Activated naive CD4-positive, alpha-beta T cell treated with anti-CD3 and anti-CD28 coated beads, Interleukin-2, amount 10 ng/mL, durations not matched to agents 7 days and 5 days (primary cell): ENCODE data around the gene CCDC71L.
"Not testable (repeated sequence)": the region's sequence is repeated elsewhere in the genome, so short reads cannot be mapped to it uniquely, and the experiment has no call there.

Experiments
- CTCF ChIA-PET: fragments of 350-600 bp; sonication (Branson Sonifier 250); formaldehyde crosslinking; loops from one replicate; lab custom pipeline; 2021; ENCODE audit warnings: antibody characterized with exemption; lab: Charles Lee
- DNase-seq: peaks from one replicate; pipeline ENCODE4 v3.0.0-alpha.2; 2020
- H3K27ac Mint-ChIP-seq: one replicate; pipeline ENCODE4 v1.8.0; 2021; ENCODE audit warnings: mild to moderate bottlenecking, moderate library complexity, mixed read lengths
- H3K27me3 Mint-ChIP-seq: one replicate; pipeline ENCODE4 v1.8.0; 2021; ENCODE audit warnings: mild to moderate bottlenecking, mixed read lengths
- H3K36me3 Mint-ChIP-seq: one replicate; pipeline ENCODE4 v1.8.0; 2021; ENCODE audit warnings: mixed read lengths
- H3K4me1 Mint-ChIP-seq: one replicate; pipeline ENCODE4 v1.8.0; 2021; ENCODE audit warnings: mixed read lengths
- H3K4me3 Mint-ChIP-seq: one replicate; pipeline ENCODE4 v1.8.0; 2021; ENCODE audit warnings: mild to moderate bottlenecking, moderate library complexity, mixed read lengths
- H3K9me3 Mint-ChIP-seq: one replicate; pipeline ENCODE4 v1.8.0; 2021; ENCODE audit warnings: mixed read lengths

The CCDC71L gene

DNA sequence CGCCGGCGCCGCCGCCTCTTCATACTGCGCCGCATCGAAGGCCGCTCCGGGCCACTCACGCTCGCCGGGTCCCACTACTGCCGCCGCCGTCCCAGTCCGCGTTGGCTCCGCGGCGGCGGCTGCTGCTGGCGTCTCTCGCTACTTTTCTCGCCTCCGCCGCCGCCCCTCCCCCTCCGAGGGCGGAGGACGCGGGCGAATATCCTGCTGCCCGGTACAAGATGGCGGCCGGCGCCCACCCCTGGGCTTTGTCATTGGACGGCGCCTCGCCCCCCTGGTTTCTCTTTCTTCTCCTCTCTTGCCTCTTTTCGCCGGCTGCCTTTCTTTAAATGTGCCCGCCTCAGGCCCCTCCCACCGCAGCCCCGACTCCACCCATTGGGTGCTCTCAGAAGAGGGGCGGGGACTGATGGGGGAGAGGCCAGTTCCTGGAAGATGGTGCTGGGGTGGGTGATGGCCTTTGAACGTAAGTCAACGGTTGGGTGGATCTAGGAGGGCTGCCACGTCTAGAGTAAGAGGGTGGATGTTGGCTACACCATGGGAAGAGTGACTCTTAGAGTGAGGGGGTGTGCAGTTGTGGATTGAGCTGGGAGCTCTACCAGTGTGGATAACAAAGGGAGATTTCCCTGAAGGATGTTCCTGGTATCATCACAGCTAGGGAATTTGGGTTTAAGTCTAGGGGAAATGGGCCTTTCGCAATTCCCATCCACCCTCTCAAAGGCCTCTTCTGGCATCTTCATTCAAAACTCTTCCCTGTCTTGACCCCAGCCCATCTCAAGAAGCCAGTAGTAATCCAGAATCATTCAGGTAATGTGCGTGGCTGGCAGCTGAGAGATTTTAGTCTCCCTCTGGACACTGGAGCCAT is at the start of gene CCDC71L:
Gene CCDC71L, minus strand, starts transcription at position 297 of the 859 bp plus-strand sequence. Its CDS starts 262 bp downstream, at position 35.
- CTCF ChIA-PET: interaction anchor here (0.6 to 5.8 kb wide), 17 partner anchors 9 to 979 kb away, joined by 3 to 101 read pairs (median 4); no protein-coding TSS in a partner anchor
- Mint-ChIP-seq H3K27me3 (peaks cover 17% of the 10 kb centered on the region), H3K36me3 (peaks cover 4% of the 10 kb centered on the region), H3K9me3 (no peaks in the 10 kb centered on the region), H3K4me3 (peak within 1 kb of the TSS; percentile 85), H3K4me1 (peaks cover 37% of the 10 kb centered on the region), H3K27ac (peak within 1 kb of the TSS; percentile 91)
- peak; percentile 94 for DNase-seq

- H3K4me1 Mint-ChIP-seq, H3K27ac Mint-ChIP-seq, H3K27me3 Mint-ChIP-seq, CTCF ChIA-PET, H3K9me3 Mint-ChIP-seq, DNase-seq, H3K4me3 Mint-ChIP-seq, H3K36me3 Mint-ChIP-seq: not testable (repeated sequence)
These were observed 48.6 kb upstream of the CCDC71L start for GRCh38 chr7:106709604-106710003.

- no peak for DNase-seq
- H3K4me1 Mint-ChIP-seq: peaks cover 10% of the 10 kb centered on the region
- no peaks in the 10 kb centered on the region for H3K36me3 Mint-ChIP-seq
- no peak overlapping the region for H3K4me3 Mint-ChIP-seq
- peaks cover 3% of the 10 kb centered on the region for H3K27me3 Mint-ChIP-seq
- peaks cover 2% of the 10 kb centered on the region for H3K9me3 Mint-ChIP-seq
- H3K27ac Mint-ChIP-seq: no peak overlapping the region
- CTCF ChIA-PET: interaction anchor here (0.9 to 1.5 kb wide), 3 partner anchors 31 to 443 kb away, joined by 3 to 8 read pairs (median 6); no protein-coding TSS in a partner anchor
These were observed 43.3 kb upstream of the CCDC71L start for GRCh38 chr7:106704000-106704840.

- Mint-ChIP-seq H3K36me3 (no peaks in the 10 kb centered on the region), H3K4me3 (no peak overlapping the region), H3K9me3 (no peaks in the 10 kb centered on the region), H3K27ac (no peak overlapping the region), H3K4me1 (peaks cover 3% of the 10 kb centered on the region), H3K27me3 (no peaks in the 10 kb centered on the region)
- DNase-seq: no peak
- CTCF ChIA-PET: interaction anchor here (0.9 to 1.5 kb wide), 2 partner anchors 33 to 36 kb away, joined by 3 to 5 read pairs; partner anchors contain the start of gene CCDC71L
These were observed 32.9 kb upstream of the CCDC71L start for GRCh38 chr7:106693677-106694353.

DNA sequence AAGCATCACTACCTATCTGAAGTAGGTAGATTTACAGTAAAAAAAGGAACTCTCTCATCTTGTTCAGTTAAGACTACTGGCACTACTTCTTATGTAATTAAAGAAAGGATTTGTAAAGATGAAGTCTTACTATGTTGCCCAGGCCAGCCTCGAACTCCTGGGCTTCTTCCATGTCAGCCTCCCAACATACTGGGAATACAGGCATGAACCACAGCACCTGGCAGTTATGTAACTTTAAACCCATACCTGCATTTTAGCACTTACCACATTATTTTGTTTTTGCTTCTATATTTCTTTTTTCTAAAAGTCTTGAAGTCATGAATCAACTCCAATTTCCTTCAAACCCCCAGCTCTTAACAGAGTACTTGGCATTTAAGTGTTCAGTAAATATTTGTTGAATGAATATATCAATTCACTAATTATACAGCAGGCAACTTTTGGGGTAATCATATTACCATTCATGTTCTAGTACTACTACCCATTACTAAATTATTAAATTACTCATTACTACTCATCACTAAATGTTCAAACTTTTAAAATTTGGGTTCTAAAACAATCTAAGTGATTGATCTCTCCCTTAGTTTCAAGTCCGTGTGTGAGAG is 31.6 kb upstream of the CCDC71L start:
- DNase-seq: no peak
- H3K4me3 Mint-ChIP-seq: no peak overlapping the region
- H3K27me3 Mint-ChIP-seq: no peaks in the 10 kb centered on the region
- no peaks in the 10 kb centered on the region for H3K36me3 Mint-ChIP-seq
- CTCF ChIA-PET: interaction anchor here (1.5 kb wide), 1 partner anchor 32 kb away, joined by 5 read pairs; the partner anchor contains the start of gene CCDC71L
- H3K4me1 Mint-ChIP-seq: peaks cover 3% of the 10 kb centered on the region
- no peak overlapping the region for H3K27ac Mint-ChIP-seq
- H3K9me3 Mint-ChIP-seq: peaks cover 4% of the 10 kb centered on the region

DNA sequence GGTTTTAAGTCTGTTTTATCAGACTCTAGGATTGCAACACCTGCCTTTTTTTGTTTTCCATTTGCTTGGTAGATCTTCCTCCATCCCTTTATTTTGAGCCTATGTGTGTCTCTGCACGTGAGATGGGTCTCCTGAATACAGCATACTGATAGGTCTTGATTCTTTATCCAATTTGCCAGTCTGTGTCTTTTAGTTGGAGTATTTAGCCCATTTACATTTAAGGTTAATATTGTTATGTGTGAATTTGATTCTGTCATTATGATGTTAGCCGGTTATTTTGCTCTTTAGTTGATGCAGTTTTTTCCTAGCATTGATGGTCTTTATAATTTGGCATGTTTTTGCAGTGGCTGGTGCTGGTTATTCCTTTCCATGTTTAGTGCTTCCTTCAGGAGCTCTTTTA is 27.2 kb upstream of the CCDC71L start:
- H3K4me1 Mint-ChIP-seq, H3K27me3 Mint-ChIP-seq, H3K9me3 Mint-ChIP-seq, H3K36me3 Mint-ChIP-seq, CTCF ChIA-PET, H3K27ac Mint-ChIP-seq, DNase-seq, H3K4me3 Mint-ChIP-seq: not testable (repeated sequence)

- Mint-ChIP-seq H3K4me1 (peaks cover 7% of the 10 kb centered on the region), H3K36me3 (no peaks in the 10 kb centered on the region), H3K9me3 (peaks cover 6% of the 10 kb centered on the region), H3K4me3 (no peak overlapping the region), H3K27me3 (no peaks in the 10 kb centered on the region), H3K27ac (no peak overlapping the region)
- CTCF ChIA-PET: no interaction called here
- DNase-seq: no peak
These were observed 23.0 kb upstream of the CCDC71L start for GRCh38 chr7:106683941-106684340.

- H3K4me1 Mint-ChIP-seq: peaks cover 7% of the 10 kb centered on the region
- H3K27me3 Mint-ChIP-seq: no peaks in the 10 kb centered on the region
- DNase-seq: no peak
- CTCF ChIA-PET: no interaction called here
- H3K36me3 Mint-ChIP-seq: no peaks in the 10 kb centered on the region
- H3K27ac Mint-ChIP-seq: no peak overlapping the region
- H3K4me3 Mint-ChIP-seq: no peak overlapping the region
- H3K9me3 Mint-ChIP-seq: peaks cover 2% of the 10 kb centered on the region
These were observed 21.0 kb upstream of the CCDC71L start for GRCh38 chr7:106681815-106682495.

DNA sequence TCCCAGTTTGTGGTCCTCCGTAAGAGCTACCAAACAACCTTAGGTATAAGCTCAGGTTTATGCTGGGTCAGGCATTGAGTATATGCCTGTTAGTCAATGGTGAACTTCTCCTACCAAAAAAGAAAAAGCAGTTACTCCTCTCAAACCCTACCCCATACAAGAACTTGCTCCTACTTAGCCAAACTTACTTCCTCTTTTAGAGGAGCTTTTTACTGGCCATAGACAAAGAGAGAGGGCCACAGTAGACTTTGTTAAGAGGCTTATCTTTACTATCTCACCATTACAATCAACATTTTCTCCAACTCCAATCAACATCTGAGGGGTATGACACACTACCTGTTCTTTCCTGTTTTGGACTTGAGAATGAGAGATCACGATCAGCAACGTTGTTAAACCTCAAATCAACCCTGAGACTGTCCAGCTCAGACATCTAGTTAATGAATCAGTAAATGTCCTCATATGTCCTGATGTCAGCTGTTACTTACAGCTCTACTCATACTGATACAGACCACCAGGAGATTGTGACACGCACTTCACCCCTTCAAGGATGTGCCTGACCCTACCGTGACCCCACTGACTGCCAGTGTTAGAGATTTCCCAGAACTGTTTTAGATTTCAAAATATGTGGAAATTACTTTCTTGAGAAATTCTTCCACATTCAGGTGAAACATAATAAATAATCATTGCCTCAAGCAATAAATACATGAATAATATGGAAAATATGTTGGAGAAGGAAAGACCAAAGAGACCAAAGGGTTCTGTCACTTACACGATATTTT is 18.4 kb upstream of the CCDC71L start:
- CTCF ChIA-PET: interaction anchor here (1.1 to 1.9 kb wide), 4 partner anchors 9 to 57 kb away, joined by 3 to 10 read pairs (median 4); partner anchors contain the start of gene CCDC71L
- no peak for DNase-seq
- peaks cover 2% of the 10 kb centered on the region for H3K9me3 Mint-ChIP-seq
- peaks cover 7% of the 10 kb centered on the region for H3K4me1 Mint-ChIP-seq
- H3K4me3 Mint-ChIP-seq: no peak overlapping the region
- H3K36me3 Mint-ChIP-seq: no peaks in the 10 kb centered on the region
- no peak overlapping the region for H3K27ac Mint-ChIP-seq
- H3K27me3 Mint-ChIP-seq: no peaks in the 10 kb centered on the region

DNA sequence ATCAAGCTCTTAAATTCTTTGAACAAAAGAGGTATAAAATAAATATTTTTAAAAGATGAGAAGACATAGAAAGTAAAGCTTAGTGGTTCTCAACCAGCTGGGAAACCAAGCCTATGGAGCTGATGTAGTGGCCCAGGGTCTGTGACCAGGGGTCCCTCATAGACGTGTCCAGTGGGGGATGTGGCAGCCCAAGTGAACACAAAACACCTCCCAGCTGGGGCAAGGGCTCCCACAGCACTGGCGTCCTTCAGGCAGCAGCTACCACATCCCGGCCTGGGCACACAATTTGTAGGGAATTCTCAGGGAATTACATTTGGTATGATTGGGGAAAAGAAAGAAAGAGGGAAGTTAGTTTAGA is 17.8 kb upstream of the CCDC71L start:
- CTCF ChIA-PET: interaction anchor here (1.1 to 1.9 kb wide), 4 partner anchors 8 to 58 kb away, joined by 3 to 10 read pairs (median 4); partner anchors contain the start of gene CCDC71L
- H3K36me3 Mint-ChIP-seq: no peaks in the 10 kb centered on the region
- H3K27me3 Mint-ChIP-seq: no peaks in the 10 kb centered on the region
- no peak overlapping the region for H3K27ac Mint-ChIP-seq
- H3K4me1 Mint-ChIP-seq: peaks cover 7% of the 10 kb centered on the region
- DNase-seq: no peak
- peaks cover 2% of the 10 kb centered on the region for H3K9me3 Mint-ChIP-seq
- H3K4me3 Mint-ChIP-seq: no peak overlapping the region

DNA sequence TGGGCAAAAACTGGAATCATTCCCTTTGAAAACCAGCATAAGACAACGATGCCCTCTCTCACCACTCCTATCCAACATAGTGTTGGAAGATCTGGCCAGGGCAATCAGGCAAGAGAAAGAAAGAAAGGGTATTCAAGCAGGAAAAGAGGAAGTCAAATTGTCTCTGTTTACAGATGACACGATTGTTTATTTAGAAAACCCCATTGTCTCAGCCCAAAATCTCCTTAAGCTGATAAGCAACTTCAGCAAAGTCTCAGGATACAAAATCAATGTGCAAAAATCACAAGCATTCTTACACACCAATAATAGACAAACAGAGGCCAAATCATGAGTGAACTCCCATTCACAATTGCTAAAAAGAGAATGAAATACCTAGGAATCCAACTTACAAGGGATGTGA is 15.5 kb upstream of the CCDC71L start:
- CTCF ChIA-PET, DNase-seq: not testable (repeated sequence)

GRCh38 chr7:106673688-106674087 is 12.7 kb upstream of the CCDC71L start:
- H3K4me3 Mint-ChIP-seq, H3K36me3 Mint-ChIP-seq, H3K27me3 Mint-ChIP-seq, H3K9me3 Mint-ChIP-seq, H3K27ac Mint-ChIP-seq, CTCF ChIA-PET, H3K4me1 Mint-ChIP-seq, DNase-seq: not testable (repeated sequence)

More for the DNA sequence above, 15.5 kb upstream of the CCDC71L start:
- not testable (repeated sequence) for H3K27me3 Mint-ChIP-seq, H3K36me3 Mint-ChIP-seq, H3K27ac Mint-ChIP-seq, H3K4me1 Mint-ChIP-seq, H3K9me3 Mint-ChIP-seq, H3K4me3 Mint-ChIP-seq
